NCI-H2196 treated with DMSO at 0.1 percent for 48 hours (cell line): Measurements from ENCODE around the gene GALNT1.

Source experiments
- DNase-seq: peaks from one replicate; lab custom pipeline; 2025; ENCODE audit not compliant: unreplicated experiment; lab: John Stamatoyannopoulos, UW

The GALNT1 gene

GRCh38 chr18:35581898-35582641 lies 530 bp downstream of the GALNT1 start:
- no peak for DNase-seq

- DNase-seq, result no peak
Observed at GRCh38 chr18:35582899-35583558, 1.5 kb downstream of the GALNT1 start.

GRCh38 chr18:35584735-35585134 lies 3.2 kb downstream of the GALNT1 start:
- DNase-seq, result no peak

- DNase-seq, result no peak
Observed at GRCh38 chr18:35585608-35586007, 4.1 kb downstream of the GALNT1 start.

GRCh38 chr18:35588122-35588521 lies 6.6 kb downstream of the GALNT1 start:
- DNase-seq, result no peak

GRCh38 chr18:35588995-35589394 lies 7.5 kb downstream of the GALNT1 start:
- no peak for DNase-seq

GRCh38 chr18:35589546-35589945 lies 8.0 kb downstream of the GALNT1 start:
- no peak for DNase-seq

GRCh38 chr18:35590935-35591334 lies 9.4 kb downstream of the GALNT1 start:
- no peak for DNase-seq

GRCh38 chr18:35592298-35592697 lies 10.8 kb downstream of the GALNT1 start:
- no peak for DNase-seq

GRCh38 chr18:35593859-35594258 lies 12.3 kb downstream of the GALNT1 start:
- DNase-seq, result no peak

- no peak for DNase-seq
Observed at GRCh38 chr18:35597758-35598157, 16.2 kb downstream of the GALNT1 start.

GRCh38 chr18:35602193-35602820 lies 20.8 kb downstream of the GALNT1 start:
- DNase-seq, result no peak

GRCh38 chr18:35603008-35603407 lies 21.5 kb downstream of the GALNT1 start:
- DNase-seq, result no peak

- DNase-seq, result no peak
Observed at GRCh38 chr18:35603528-35603927, 22.0 kb downstream of the GALNT1 start.

GRCh38 chr18:35604369-35604768 lies 22.8 kb downstream of the GALNT1 start:
- DNase-seq, result no peak

- no peak for DNase-seq
Observed at GRCh38 chr18:35605686-35606417, 24.3 kb downstream of the GALNT1 start.

GRCh38 chr18:35609236-35609635 lies 27.7 kb downstream of the GALNT1 start:
- DNase-seq, result no peak

GRCh38 chr18:35610089-35610488 lies 28.5 kb downstream of the GALNT1 start:
- no peak for DNase-seq

- no peak for DNase-seq
Observed at GRCh38 chr18:35610724-35611123, 29.2 kb downstream of the GALNT1 start.

- DNase-seq, result no peak
Observed at GRCh38 chr18:35611518-35611917, 30.0 kb downstream of the GALNT1 start.

GRCh38 chr18:35616074-35616473 lies 34.5 kb downstream of the GALNT1 start:
- DNase-seq, result no peak
